H9 (cell line): Measurements from ENCODE around the gene DLST. TPM values are rescaled to one million over a fixed set of nuclear protein-coding genes. Genes with fewer than 3 reads are reported as not detected.

ENCODE experiments used
- DNase-seq: peaks from one replicate; pipeline ENCODE4 v3.0.0-alpha.2; 2017
- H2AFZ ChIP-seq: one replicate; pipeline ENCODE4 v1.6.1; 2013; ENCODE audit warnings: mild to moderate bottlenecking, low read length, control low read depth, moderate library complexity
- H2AK5ac ChIP-seq: 2 replicates; pipeline ENCODE4 v1.6.1; 2013; ENCODE audit warnings: low read length, control low read depth, mixed read lengths; ENCODE audit not compliant: insufficient read length
- H2BK120ac ChIP-seq: one replicate; pipeline ENCODE4 v1.6.1; 2013; ENCODE audit warnings: low read depth, mild to moderate bottlenecking, low read length, control low read depth, inconsistent platforms; ENCODE audit not compliant: poor library complexity, severe bottlenecking
- H2BK12ac ChIP-seq: 2 replicates; pipeline ENCODE4 v1.6.1; 2013; ENCODE audit warnings: low read length, control low read depth, mixed read lengths, low read depth; ENCODE audit not compliant: insufficient read length
- H2BK15ac ChIP-seq: 2 replicates; pipeline ENCODE4 v1.6.1; 2013; ENCODE audit warnings: low read depth, low read length, control low read depth
- H2BK20ac ChIP-seq: one replicate; pipeline ENCODE4 v1.6.1; 2013; ENCODE audit warnings: low read depth, mild to moderate bottlenecking, low read length, control low read depth, inconsistent platforms; ENCODE audit not compliant: poor library complexity, severe bottlenecking
- H2BK5ac ChIP-seq: 2 replicates; pipeline ENCODE4 v1.6.1; 2013; ENCODE audit warnings: low read length, control low read depth, mixed read lengths; ENCODE audit not compliant: insufficient read length
- H3K14ac ChIP-seq: 2 replicates; pipeline ENCODE4 v1.6.1; 2013; ENCODE audit warnings: low read length, control low read depth; ENCODE audit not compliant: insufficient read depth
- H3K18ac ChIP-seq: 2 replicates; pipeline ENCODE4 v1.6.1; 2013; ENCODE audit warnings: low read depth, mild to moderate bottlenecking, mixed read lengths, low read length, control low read depth; ENCODE audit not compliant: insufficient read length
- H3K23ac ChIP-seq: 2 replicates; pipeline ENCODE4 v1.6.1; 2013; ENCODE audit warnings: low read length, control low read depth, mixed read lengths, low read depth; ENCODE audit not compliant: insufficient read length
- H3K23me2 ChIP-seq: 2 replicates; pipeline ENCODE4 v1.6.1; 2013; ENCODE audit warnings: low read depth, mild to moderate bottlenecking, mixed read lengths, low read length, control low read depth; ENCODE audit not compliant: insufficient read length, poor library complexity, severe bottlenecking
- H3K27ac ChIP-seq: 2 replicates; pipeline ENCODE4 v1.5.1; 2013; ENCODE audit warnings: low read length, control low read depth, mixed read lengths, low read depth; ENCODE audit not compliant: insufficient read length
- H3K27me3 ChIP-seq: 2 replicates; pipeline ENCODE4 v1.6.1; 2013; ENCODE audit warnings: low read length, control low read depth, inconsistent platforms; ENCODE audit not compliant: insufficient read depth
- H3K4ac ChIP-seq: 2 replicates; pipeline ENCODE4 v1.6.1; 2013; ENCODE audit warnings: low read depth, mild to moderate bottlenecking, control low read depth, inconsistent platforms, low read length, moderate library complexity
- H3K4me1 ChIP-seq: 2 replicates; pipeline ENCODE4 v1.6.1; 2013; ENCODE audit warnings: low read length, control low read depth, inconsistent platforms; ENCODE audit not compliant: insufficient read depth
- H3K4me2 ChIP-seq: 2 replicates; pipeline ENCODE4 v1.6.1; 2013; ENCODE audit warnings: low read length, control low read depth, mixed read lengths; ENCODE audit not compliant: insufficient read length, insufficient read depth
- H3K56ac ChIP-seq: 2 replicates; pipeline ENCODE4 v1.6.1; 2013; ENCODE audit warnings: low read depth, mild to moderate bottlenecking, mixed read lengths, low read length, control low read depth; ENCODE audit not compliant: insufficient read length
- H3K79me1 ChIP-seq: 2 replicates; pipeline ENCODE4 v1.6.1; 2013; ENCODE audit warnings: low read depth, mild to moderate bottlenecking, moderate library complexity, low read length, control low read depth, inconsistent platforms; ENCODE audit not compliant: insufficient read depth, poor library complexity, severe bottlenecking
- H3K79me2 ChIP-seq: 2 replicates; pipeline ENCODE4 v1.6.1; 2013; ENCODE audit warnings: low read length, control low read depth, inconsistent platforms; ENCODE audit not compliant: insufficient read depth
- H3K9ac ChIP-seq: 2 replicates; pipeline ENCODE4 v1.6.1; 2013; ENCODE audit warnings: low read length, control low read depth, mixed read lengths; ENCODE audit not compliant: insufficient read length; ENCODE audit errors: extremely low read depth
- H3K9me3 ChIP-seq: one replicate; pipeline ENCODE4 v1.6.1; 2013; ENCODE audit warnings: low read depth, low read length, inconsistent platforms; ENCODE audit not compliant: control insufficient read depth
- H3T11ph ChIP-seq: one replicate; pipeline ENCODE4 v1.6.1; 2013; ENCODE audit warnings: mild to moderate bottlenecking, low read length, control low read depth, inconsistent platforms
- H4K20me1 ChIP-seq: one replicate; pipeline ENCODE4 v1.6.1; 2013; ENCODE audit not compliant: control insufficient read depth, insufficient read length, insufficient read depth
- H4K5ac ChIP-seq: 2 replicates; pipeline ENCODE4 v1.6.1; 2013; ENCODE audit warnings: low read depth, mild to moderate bottlenecking, mixed read lengths, low read length, control low read depth; ENCODE audit not compliant: insufficient read length
- H4K8ac ChIP-seq: replicated peaks from 2 replicates; pipeline ENCODE4 v1.6.1; 2013; ENCODE audit warnings: low read length, control low read depth, mixed read lengths, low read depth; ENCODE audit not compliant: insufficient read length
- H4K91ac ChIP-seq: 2 replicates; pipeline ENCODE4 v1.6.1; 2013; ENCODE audit warnings: low read depth, mild to moderate bottlenecking, moderate library complexity, mixed read lengths, low read length, control low read depth; ENCODE audit not compliant: insufficient read length
- H3K27ac Mint-ChIP-seq, 3 experiments: 2 replicates in 2 of 3; 3 replicates in 1 of 3; pipeline ENCODE4 v1.8.0; 2020 to 2021; ENCODE audit warnings: mixed read lengths in 3 of 3, mild to moderate bottlenecking in 1 of 3, moderate library complexity in 1 of 3
- H3K27me3 Mint-ChIP-seq: 2 replicates; pipeline ENCODE4 v1.8.0; 2021; ENCODE audit warnings: low read depth, mild to moderate bottlenecking, moderate library complexity, mixed read lengths
- H3K36me3 Mint-ChIP-seq, 3 experiments: 2 replicates in 2 of 3; 3 replicates in 1 of 3; pipeline ENCODE4 v1.8.0; 2020 to 2021; ENCODE audit warnings: low read depth in 3 of 3, mixed read lengths in 3 of 3; ENCODE audit not compliant: insufficient read depth in 1 of 3
- H3K4me1 Mint-ChIP-seq, 2 experiments: 2 replicates each; pipeline ENCODE4 v1.8.0; 2020; ENCODE audit warnings: mixed read lengths in 2 of 2
- H3K4me3 Mint-ChIP-seq, 2 experiments: 2 replicates in 1 of 2; 3 replicates in 1 of 2; pipeline ENCODE4 v1.8.0; 2020 to 2021; ENCODE audit warnings: mild to moderate bottlenecking in 2 of 2, mixed read lengths in 2 of 2, moderate library complexity in 1 of 2
- H3K9me3 Mint-ChIP-seq, 2 experiments: 2 replicates in 1 of 2; 3 replicates in 1 of 2; pipeline ENCODE4 v1.8.0; 2020; ENCODE audit warnings: mild to moderate bottlenecking in 2 of 2, mixed read lengths in 2 of 2, moderate library complexity in 1 of 2
- CTCF ChIP-seq: fragments of 200-600 bp; sonication (generic); conservative IDR thresholded peaks from 3 replicates; pipeline ENCODE4 v1.8.0; 2021; ENCODE audit warnings: antibody characterized with exemption, mild to moderate bottlenecking
- WGBS: extraction: QIAGEN DNeasy Blood & Tissue Kit; methylation state at CpG from one replicate; pipeline ENCODE4 v1.1.7; 2013; ENCODE audit warnings: missing lambda C conversion rate, low lambda C conversion rate, mixed read lengths; ENCODE audit not compliant: insufficient read length; ENCODE audit errors: extremely low coverage; 5-methylcytosine and 5-hydroxymethylcytosine counted together
- total RNA-seq: library from RNA; stranded (reverse); gene quantifications from 2 replicates; pipeline ENCODE4 v1.2.1, GENCODE V29; 2021

Gene DLST
- total RNA-seq, 1 experiment from 2014 or later, result 116 TPM

GRCh38 chr14:74913986-74914573 is 32.4 kb downstream of the DLST start:
- no peaks in the 10 kb centered on the region for H3K9me3 ChIP-seq
- no peak overlapping the region for H3K4me3 Mint-ChIP-seq
- no peak overlapping the region for H2BK120ac ChIP-seq
- no peaks in the 10 kb centered on the region for H3K79me2 ChIP-seq
- peak; percentile 62 for DNase-seq
- H3K14ac ChIP-seq, result no peak overlapping the region
- no CpG with 5 or more reads among the region's 6 CpGs for WGBS
- peaks cover 0 to 1% (median under 1%) of the 10 kb centered on the region in 3 experiments; a peak in 4 of 7 replicates for H3K36me3 Mint-ChIP-seq
- H3K27ac ChIP-seq, result no peak overlapping the region
- H3K9ac ChIP-seq, result no peak overlapping the region
- no peak overlapping the region for H3K56ac ChIP-seq
- H4K91ac ChIP-seq, result no peak overlapping the region
- peak; percentile 75 for TF ChIP-seq CTCF
- no peak overlapping the region for H4K8ac ChIP-seq
- no peaks in the 10 kb centered on the region; the same call in 1 of the 2 replicates for H3K4me1 ChIP-seq
- no peak overlapping the region for H3K18ac ChIP-seq
- H2AFZ ChIP-seq, result no peak overlapping the region
- H3K23ac ChIP-seq, result no peak overlapping the region
- no peak overlapping the region for H3K4ac ChIP-seq
- no peak overlapping the region for H2BK15ac ChIP-seq
- H3K4me1 Mint-ChIP-seq, result peaks cover 0 to 3% of the 10 kb centered on the region in 2 experiments; a peak in 1 of 4 replicates
- H3K27me3 Mint-ChIP-seq, result no peaks in the 10 kb centered on the region
- H2BK20ac ChIP-seq, result no peak overlapping the region
- H2AK5ac ChIP-seq, result no peak overlapping the region
- no peak overlapping the region for H3T11ph ChIP-seq
- no peak overlapping the region for H2BK5ac ChIP-seq
- no peak overlapping the region for H3K27ac Mint-ChIP-seq
- no peak overlapping the region for H4K5ac ChIP-seq
- H3K23me2 ChIP-seq, result no peaks in the 10 kb centered on the region
- no peak overlapping the region for H2BK12ac ChIP-seq
- H4K20me1 ChIP-seq, result no peaks in the 10 kb centered on the region
- H3K4me2 ChIP-seq, result no peak overlapping the region
- H3K79me1 ChIP-seq, result no peaks in the 10 kb centered on the region
- no peaks in the 10 kb centered on the region for H3K9me3 Mint-ChIP-seq
- H3K27me3 ChIP-seq, result no peaks in the 10 kb centered on the region
